Ishikawa (cell line): Measurements from ENCODE around the gene SLCO4A1.

Experiments
- CEBPB ChIP-seq: IDR thresholded peaks from 2 replicates; pipeline ENCODE4 v1.6.1; 2012
- CREB1 ChIP-seq: IDR thresholded peaks from 2 replicates; pipeline ENCODE4 v1.6.1; 2012; ENCODE audit warnings: low read depth
- EGR1 ChIP-seq: IDR thresholded peaks from 2 replicates; pipeline ENCODE4 v1.6.1; 2012
- EP300 ChIP-seq: IDR thresholded peaks from 2 replicates; pipeline ENCODE4 v1.6.1; 2012; ENCODE audit warnings: borderline replicate concordance
- FOXM1 ChIP-seq: IDR thresholded peaks from 2 replicates; pipeline ENCODE4 v1.6.1; 2012; ENCODE audit warnings: low read depth, borderline replicate concordance
- NFIC ChIP-seq: IDR thresholded peaks from 2 replicates; pipeline ENCODE4 v1.6.1; 2012
- RAD21 ChIP-seq: IDR thresholded peaks from 2 replicates; pipeline ENCODE4 v1.6.1; 2012; ENCODE audit warnings: low read depth
- TAF1 ChIP-seq: IDR thresholded peaks from 2 replicates; pipeline ENCODE4 v1.6.1; 2012; ENCODE audit warnings: low read depth, mild to moderate bottlenecking
- TCF12 ChIP-seq: IDR thresholded peaks from 2 replicates; pipeline ENCODE4 v1.6.1; 2012; ENCODE audit warnings: low read depth
- TEAD4 ChIP-seq: IDR thresholded peaks from 2 replicates; pipeline ENCODE4 v1.6.1; 2012
- YY1 ChIP-seq: IDR thresholded peaks from 2 replicates; pipeline ENCODE4 v1.6.1; 2012; ENCODE audit warnings: low read depth
- ZBTB7A ChIP-seq: IDR thresholded peaks from 2 replicates; pipeline ENCODE4 v1.6.1; 2012; ENCODE audit warnings: low read depth
- TF ChIP-seq, protein P1 (sequence below): IDR thresholded peaks from 2 replicates; pipeline ENCODE4 v1.6.1; 2012; ENCODE audit warnings: low read depth, mild to moderate bottlenecking
- TF ChIP-seq, protein P2 (sequence below): IDR thresholded peaks from 2 replicates; pipeline ENCODE4 v1.6.1; 2012
- TF ChIP-seq, protein P3 (sequence below): IDR thresholded peaks from 2 replicates; pipeline ENCODE4 v1.6.1; 2012

The SLCO4A1 gene

DNA sequence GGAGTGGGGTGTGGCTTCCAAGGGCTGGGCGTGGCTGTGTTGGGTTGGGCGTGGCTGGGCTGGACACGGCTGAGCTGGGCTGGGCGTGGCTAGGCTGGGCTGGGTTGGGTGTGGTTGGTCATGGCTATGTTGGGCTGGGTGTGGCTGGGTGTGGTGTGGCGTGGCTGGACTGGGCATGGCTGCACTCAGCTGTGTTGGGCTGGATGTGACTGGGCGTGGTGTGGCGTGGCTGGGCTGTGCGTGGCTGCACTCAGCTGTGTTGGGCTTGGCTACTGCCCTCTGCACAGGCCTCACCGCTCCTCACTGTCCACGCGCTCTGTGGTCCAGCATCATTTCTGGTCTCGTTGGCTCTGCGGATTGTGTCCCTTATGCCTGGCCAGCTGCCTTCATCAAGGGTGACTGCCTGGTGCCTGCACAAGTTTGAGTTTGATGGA lies 43.5 kb upstream of the SLCO4A1 start:
- TF ChIP-seq NFIC = peak; percentile 39; the same call in 1 of the 2 replicates
- peak; percentile 66; the same call in 1 of the 2 replicates for TF ChIP-seq YY1
- peak; percentile 72; the same call in 1 of the 2 replicates for TF ChIP-seq TCF12
- TF ChIP-seq EGR1 = no peak
- TF ChIP-seq, protein P1, sequence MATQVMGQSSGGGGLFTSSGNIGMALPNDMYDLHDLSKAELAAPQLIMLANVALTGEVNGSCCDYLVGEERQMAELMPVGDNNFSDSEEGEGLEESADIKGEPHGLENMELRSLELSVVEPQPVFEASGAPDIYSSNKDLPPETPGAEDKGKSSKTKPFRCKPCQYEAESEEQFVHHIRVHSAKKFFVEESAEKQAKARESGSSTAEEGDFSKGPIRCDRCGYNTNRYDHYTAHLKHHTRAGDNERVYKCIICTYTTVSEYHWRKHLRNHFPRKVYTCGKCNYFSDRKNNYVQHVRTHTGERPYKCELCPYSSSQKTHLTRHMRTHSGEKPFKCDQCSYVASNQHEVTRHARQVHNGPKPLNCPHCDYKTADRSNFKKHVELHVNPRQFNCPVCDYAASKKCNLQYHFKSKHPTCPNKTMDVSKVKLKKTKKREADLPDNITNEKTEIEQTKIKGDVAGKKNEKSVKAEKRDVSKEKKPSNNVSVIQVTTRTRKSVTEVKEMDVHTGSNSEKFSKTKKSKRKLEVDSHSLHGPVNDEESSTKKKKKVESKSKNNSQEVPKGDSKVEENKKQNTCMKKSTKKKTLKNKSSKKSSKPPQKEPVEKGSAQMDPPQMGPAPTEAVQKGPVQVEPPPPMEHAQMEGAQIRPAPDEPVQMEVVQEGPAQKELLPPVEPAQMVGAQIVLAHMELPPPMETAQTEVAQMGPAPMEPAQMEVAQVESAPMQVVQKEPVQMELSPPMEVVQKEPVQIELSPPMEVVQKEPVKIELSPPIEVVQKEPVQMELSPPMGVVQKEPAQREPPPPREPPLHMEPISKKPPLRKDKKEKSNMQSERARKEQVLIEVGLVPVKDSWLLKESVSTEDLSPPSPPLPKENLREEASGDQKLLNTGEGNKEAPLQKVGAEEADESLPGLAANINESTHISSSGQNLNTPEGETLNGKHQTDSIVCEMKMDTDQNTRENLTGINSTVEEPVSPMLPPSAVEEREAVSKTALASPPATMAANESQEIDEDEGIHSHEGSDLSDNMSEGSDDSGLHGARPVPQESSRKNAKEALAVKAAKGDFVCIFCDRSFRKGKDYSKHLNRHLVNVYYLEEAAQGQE = no peak
- peak; percentile 55; the same call in 1 of the 2 replicates for TF ChIP-seq TEAD4
- TF ChIP-seq, protein P2, sequence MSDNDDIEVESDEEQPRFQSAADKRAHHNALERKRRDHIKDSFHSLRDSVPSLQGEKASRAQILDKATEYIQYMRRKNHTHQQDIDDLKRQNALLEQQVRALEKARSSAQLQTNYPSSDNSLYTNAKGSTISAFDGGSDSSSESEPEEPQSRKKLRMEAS = peak; percentile 80
- TF ChIP-seq ZBTB7A = no peak
- TF ChIP-seq CREB1 = no peak
- TF ChIP-seq, protein P3, sequence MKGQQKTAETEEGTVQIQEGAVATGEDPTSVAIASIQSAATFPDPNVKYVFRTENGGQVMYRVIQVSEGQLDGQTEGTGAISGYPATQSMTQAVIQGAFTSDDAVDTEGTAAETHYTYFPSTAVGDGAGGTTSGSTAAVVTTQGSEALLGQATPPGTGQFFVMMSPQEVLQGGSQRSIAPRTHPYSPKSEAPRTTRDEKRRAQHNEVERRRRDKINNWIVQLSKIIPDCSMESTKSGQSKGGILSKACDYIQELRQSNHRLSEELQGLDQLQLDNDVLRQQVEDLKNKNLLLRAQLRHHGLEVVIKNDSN = peak; percentile 5; the same call in 1 of the 2 replicates

DNA sequence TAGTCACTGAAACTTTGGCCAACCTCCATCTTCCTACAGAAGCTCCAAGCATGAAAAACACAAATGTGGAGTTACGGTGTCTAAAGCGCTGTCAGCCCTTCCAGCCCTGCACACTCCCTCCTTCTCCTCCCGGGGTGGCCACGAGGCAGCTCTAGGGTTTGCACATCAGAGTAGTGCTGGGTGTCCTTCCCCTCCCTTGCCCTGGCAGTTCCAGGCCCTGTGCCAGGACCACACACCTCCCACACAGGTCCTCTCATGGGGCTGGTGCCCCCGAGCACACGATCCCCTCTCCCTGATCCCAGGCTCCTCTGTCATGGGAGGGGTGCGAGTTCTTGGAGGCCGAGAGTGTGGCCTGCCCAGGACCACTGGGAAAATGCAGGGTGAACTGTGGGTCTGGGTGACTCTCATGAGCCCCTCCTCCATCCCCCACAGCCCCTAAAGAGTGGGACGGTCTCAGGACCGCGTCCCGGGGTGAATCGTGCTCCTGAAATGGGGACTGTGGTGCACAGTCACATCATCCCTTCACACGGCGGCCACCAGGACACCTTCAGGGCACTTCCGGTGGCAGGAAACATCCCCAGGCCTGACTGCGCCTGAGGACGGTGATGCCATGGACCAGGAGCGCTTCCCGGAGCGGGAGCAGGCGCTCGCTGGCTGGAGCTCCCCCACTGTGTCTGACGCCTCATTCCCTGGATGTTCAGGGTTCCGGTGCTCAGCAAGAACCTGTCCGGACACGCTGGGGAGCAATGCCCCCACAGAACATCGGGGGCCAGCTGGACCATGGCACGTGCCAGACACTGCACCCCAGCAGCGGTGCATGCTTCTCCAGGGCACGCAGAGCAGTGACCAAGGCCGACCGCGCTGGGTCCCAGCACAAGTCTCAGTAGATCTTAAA lies 42.8 kb upstream of the SLCO4A1 start:
- no peak for TF ChIP-seq CREB1
- no peak for TF ChIP-seq EGR1
- TF ChIP-seq RAD21 = no peak
- TF ChIP-seq CEBPB = no peak
- no peak for TF ChIP-seq TAF1
- no peak for TF ChIP-seq TEAD4
- no peak for TF ChIP-seq YY1
- no peak for TF ChIP-seq ZBTB7A
- TF ChIP-seq, protein P1 = no peak
- no peak for TF ChIP-seq TCF12
- no peak for TF ChIP-seq NFIC
- no peak for TF ChIP-seq EP300
- no peak for TF ChIP-seq FOXM1
- TF ChIP-seq, protein P3 = no peak
- TF ChIP-seq, protein P2 = no peak

DNA sequence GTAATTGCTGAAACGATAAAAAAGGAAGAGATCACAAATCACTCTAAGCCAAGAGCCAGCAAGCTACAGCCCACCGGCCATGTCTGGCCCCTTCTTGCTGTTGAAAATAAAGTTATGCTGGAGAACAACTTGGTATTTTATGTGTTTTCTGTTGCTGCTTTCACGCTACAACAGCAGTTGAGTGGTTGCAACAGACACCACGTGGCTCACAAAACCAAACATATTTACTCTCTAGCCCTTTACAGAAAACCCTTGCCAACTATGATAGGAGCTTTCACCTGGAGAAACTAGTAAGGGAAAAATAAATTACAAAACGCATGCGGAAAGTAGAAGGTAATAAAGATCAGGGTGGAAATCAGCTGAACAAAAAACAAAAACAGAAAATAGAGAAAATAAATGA lies 41.1 kb upstream of the SLCO4A1 start:
- TF ChIP-seq, protein P3 = no peak
- TF ChIP-seq TEAD4 (no peak), TCF12 (no peak), NFIC (no peak), CREB1 (no peak), EGR1 (no peak), TAF1 (no peak), YY1 (no peak), ZBTB7A (no peak), RAD21 (no peak), CEBPB (no peak), FOXM1 (no peak), EP300 (no peak)
- TF ChIP-seq, protein P2 = no peak
- TF ChIP-seq, protein P1 = no peak
